ENCODE results near the gene RAPGEF1.

DNA sequence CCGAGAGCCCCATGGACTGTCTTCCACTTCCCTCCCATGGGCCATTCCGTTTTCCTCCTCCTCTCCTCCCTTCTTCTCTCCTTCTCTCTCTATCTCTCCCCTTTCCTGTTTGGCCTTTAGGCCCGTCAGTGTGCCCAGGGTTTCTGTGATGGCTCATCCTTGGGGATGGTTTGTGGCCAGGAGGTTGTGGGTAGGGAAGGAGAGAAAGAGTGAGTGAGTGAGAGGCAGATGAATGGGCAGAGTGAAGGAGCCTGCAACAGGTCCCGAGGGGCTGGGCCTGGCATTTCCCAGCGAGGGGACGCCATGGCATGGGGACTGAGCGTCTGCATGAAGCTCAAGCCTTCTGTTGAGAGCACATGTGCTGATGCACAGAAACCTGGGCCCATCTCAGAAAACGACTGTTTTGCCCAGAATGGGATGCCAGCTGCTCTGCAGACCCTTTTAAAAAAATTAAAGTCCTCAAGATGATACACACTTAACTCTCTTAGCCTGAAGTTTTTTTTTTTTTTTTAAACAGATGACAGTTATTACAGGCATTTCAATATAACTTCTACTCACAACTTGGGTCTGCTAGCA is 125.4 kb downstream of the RAPGEF1 start:
- TF ChIP-seq, protein P1, sequence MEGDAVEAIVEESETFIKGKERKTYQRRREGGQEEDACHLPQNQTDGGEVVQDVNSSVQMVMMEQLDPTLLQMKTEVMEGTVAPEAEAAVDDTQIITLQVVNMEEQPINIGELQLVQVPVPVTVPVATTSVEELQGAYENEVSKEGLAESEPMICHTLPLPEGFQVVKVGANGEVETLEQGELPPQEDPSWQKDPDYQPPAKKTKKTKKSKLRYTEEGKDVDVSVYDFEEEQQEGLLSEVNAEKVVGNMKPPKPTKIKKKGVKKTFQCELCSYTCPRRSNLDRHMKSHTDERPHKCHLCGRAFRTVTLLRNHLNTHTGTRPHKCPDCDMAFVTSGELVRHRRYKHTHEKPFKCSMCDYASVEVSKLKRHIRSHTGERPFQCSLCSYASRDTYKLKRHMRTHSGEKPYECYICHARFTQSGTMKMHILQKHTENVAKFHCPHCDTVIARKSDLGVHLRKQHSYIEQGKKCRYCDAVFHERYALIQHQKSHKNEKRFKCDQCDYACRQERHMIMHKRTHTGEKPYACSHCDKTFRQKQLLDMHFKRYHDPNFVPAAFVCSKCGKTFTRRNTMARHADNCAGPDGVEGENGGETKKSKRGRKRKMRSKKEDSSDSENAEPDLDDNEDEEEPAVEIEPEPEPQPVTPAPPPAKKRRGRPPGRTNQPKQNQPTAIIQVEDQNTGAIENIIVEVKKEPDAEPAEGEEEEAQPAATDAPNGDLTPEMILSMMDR (IDR thresholded peaks at IDR 0.05; ENCODE audit: low read length), result no peak
- no peak for TF ChIP-seq EZH2phosphoT487 (IDR thresholded peaks at IDR 0.05; ENCODE audit: low read length)
- TF ChIP-seq EZH2 (optimal IDR thresholded peaks at IDR 0.05; ENCODE audit: low read depth, low read length), result no peak
